Inflammatory macrophage treated with lipopolysaccharide for 4 hours (primary cell): Measurements from ENCODE around the gene SSX3.
"Not testable (repeated sequence)": the region's sequence is repeated elsewhere in the genome, so short reads cannot be mapped to it uniquely, and the experiment has no call there.

ENCODE experiments used
- DNase-seq: peaks from one replicate; pipeline ENCODE4 v3.0.0-alpha.2; 2020

SSX3 gene, protein sequence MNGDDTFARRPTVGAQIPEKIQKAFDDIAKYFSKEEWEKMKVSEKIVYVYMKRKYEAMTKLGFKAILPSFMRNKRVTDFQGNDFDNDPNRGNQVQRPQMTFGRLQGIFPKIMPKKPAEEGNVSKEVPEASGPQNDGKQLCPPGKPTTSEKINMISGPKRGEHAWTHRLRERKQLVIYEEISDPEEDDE

DNA sequence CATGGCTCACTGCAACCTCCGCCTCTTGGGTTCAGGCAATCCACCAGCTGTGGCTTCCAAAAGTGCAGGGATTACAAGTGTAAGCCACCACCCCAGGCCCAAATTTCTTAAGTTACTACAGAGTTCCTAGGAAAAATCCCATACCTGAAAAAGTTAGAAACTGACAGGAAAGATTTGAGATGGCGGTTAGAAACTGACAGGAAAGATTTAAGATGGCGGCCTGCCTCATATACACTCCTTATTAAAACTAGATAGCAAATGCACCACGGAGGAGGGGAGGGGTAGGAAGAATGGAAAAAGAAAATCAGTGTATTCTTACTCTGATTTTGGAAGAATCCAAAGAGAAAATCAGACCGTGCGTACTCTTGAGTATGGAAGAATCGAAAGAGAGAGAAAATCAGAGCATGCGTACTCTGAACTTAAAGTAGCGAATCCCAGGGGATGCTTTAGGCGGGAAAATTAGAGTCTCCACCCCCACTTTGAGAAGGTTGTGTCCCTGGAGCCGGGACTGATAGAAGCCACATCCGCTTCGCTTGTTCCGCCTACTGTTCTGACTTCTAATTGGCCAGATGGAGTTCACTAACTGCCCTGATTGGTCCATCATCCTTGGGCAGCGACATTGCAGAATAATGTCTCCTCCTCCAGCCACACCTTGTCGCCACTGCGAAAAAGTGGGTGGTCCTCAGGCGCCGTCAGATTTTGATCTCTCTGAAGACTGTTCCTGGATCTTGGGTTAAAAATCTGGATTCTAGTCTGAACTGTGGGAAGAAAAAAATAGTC is at the start of gene SSX3:
Gene SSX3 (minus strand): TSS at position 389 of the 780 bp plus-strand sequence. CDS start 1,454 bp downstream, outside the sequence.
- DNase-seq, result not testable (repeated sequence)

DNA sequence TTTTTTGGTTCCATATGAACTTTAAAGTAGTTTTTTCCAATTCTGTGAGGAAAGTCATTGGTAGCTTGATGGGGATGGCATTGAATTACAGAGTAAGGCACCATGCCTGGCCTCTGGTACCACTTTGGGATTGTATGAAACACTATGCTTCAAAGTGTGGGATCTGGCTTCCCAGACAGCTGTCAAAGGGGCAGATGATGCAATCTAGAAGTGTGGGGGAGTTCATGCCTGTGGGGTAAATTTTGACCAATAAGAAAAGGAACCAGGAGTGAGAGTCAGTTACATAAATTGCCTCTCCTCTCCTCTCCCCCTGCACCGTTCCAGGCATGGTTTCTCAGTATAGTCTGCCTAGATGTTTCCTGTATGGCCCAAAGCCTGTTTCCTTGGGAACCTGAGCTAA is 41.3 kb upstream of the SSX3 start:
- peak; percentile 0 for DNase-seq

DNA sequence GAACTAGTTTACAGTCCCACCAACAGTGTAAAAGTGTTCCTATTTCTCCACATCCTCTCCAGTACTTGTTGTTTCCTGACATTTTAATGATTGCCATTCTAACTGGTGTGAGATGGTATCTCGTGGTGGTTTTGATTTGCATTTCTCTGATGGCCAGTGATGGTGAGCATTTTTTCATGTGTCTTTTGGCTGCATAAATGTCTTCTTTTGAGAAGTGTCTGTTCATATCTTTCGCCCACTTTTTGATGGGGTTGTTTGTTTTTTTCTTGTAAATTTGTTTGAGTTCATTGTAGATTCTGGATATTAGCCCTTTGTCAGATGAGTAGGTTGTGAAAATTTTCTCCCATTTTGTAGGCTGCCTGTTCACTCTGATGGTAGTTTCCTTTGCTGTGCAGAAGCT is 40.4 kb upstream of the SSX3 start:
- DNase-seq, result not testable (repeated sequence)

DNA sequence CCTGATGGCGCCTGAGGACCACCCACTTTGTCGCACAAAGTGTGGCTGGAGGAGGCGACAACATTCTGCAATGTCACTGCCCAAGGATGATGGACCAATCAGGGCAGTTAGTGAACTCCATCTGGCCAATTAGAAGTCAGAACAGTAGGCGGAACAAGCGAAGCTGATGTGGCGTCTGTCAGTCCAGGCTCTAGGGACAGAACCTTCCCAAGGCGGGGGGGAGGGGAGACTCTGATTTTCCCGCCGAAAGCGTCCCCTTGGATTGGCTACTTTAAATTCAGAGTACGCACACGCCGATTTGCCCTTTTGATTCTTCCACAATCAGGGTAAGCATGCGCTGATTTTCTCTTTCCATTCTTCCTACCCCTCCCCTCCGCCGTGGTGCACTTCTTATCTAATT is 26.7 kb upstream of the SSX3 start, which contains the start of gene SSX4:
Gene SSX4 (plus strand): TSS at position 301 of the 400 bp plus-strand sequence. CDS start 515 bp downstream, outside the sequence.
- not testable (repeated sequence) for DNase-seq

DNA sequence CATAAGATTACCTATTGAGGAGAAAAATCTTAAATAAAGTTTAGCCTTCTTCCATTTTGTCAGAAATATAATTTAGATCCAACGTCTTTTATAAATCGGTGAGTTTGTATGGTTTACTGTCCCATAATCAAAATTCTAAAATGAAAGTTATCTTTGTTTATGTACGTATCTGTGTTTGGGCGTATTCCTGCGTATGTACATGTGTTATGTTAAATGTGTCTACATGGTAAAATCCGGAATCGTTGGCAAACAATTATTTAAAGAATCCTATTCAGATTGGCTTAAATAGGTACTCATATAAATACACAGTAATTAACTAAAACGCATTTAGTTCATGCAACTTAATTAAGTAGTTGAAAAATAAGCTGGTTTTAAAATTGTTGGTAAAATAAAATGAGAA is 13.9 kb upstream of the SSX3 start:
- not testable (repeated sequence) for DNase-seq

GRCh38 chrX:48367717-48368408 is 11.4 kb upstream of the SSX3 start:
- DNase-seq, result not testable (repeated sequence)

- DNase-seq, result not testable (repeated sequence)
Observed at GRCh38 chrX:48359281-48359680, 2.8 kb upstream of the SSX3 start.

DNA sequence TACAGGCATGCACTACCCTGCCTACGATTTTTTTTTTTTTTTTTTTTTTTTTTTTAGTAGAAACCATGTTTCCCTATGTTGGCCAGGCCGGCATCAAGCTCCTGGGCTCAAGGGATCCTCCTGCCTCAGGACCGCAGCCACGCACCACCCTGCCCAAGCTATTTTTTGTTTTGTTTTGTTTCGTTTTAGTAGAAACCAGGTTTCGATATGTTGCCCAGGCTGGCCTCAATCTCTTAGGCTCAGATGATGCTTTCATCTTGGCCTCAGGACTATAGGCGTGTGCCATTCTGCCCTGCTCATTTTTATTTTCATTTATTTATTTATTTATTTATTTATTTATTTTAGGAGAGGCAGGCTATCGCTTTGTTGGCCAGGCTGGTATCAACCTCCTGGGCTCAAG is 1.2 kb upstream of the SSX3 start:
- DNase-seq, result no peak

DNA sequence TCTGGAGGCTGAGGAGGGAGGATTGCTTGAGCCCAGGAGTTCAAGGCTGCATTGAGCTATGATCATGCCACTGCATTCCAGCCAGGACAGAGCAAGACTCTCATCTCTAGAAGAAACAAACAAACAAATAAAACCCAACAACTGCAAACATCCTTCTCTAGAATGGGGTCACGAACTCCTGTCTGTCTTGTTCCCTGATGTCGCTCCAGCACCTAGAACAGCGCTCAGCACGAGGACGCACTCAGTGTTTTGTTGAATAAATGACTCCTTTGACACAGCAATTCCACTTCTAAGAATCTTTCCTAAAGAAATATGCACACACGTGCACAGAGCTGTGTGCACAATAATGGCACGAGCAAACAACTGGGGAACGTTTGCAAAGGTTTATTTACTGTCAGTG is 10.4 kb downstream of the SSX3 start:
- not testable (repeated sequence) for DNase-seq

GRCh38 chrX:48313996-48314395 is 42.5 kb downstream of the SSX3 start:
- DNase-seq, result not testable (repeated sequence)

- DNase-seq, result no peak
Observed at GRCh38 chrX:48306175-48306574, 50.3 kb downstream of the SSX3 start.
